Activated CD4-positive, alpha-beta T cell treated with anti-CD3 and anti-CD28 coated beads, Interleukin-2, amount 50 U/mL, for 48 hours (primary cell): Measurements from ENCODE around the gene CLIC5.

Experiments
- DNase-seq, 2 experiments: peaks; one replicate each; pipeline ENCODE4 v3.0.0-alpha.2; 2020

The CLIC5 gene

GRCh38 chr6:45882671-45883070, 133.0 kb downstream of the CLIC5 start:
- no peak for DNase-seq

- no peak for DNase-seq
These were observed 133.8 kb downstream of the CLIC5 start for GRCh38 chr6:45881705-45882467.

- DNase-seq, result no peak
These were observed 135.0 kb downstream of the CLIC5 start for GRCh38 chr6:45880676-45881075.

- no peak for DNase-seq
These were observed 135.5 kb downstream of the CLIC5 start for GRCh38 chr6:45880159-45880558.

- DNase-seq, result no peak
These were observed 137.6 kb downstream of the CLIC5 start for GRCh38 chr6:45877970-45878590.

- DNase-seq, result no peak
These were observed 142.8 kb downstream of the CLIC5 start for GRCh38 chr6:45872827-45873365.

GRCh38 chr6:45870531-45870930, 145.1 kb downstream of the CLIC5 start:
- no peak for DNase-seq

GRCh38 chr6:45864651-45865050, 151.0 kb downstream of the CLIC5 start:
- no peak for DNase-seq

GRCh38 chr6:45858691-45859090, 157.0 kb downstream of the CLIC5 start:
- no peak for DNase-seq

GRCh38 chr6:45857827-45858226, 157.8 kb downstream of the CLIC5 start:
- no peak for DNase-seq

- no peak for DNase-seq
These were observed 159.8 kb downstream of the CLIC5 start for GRCh38 chr6:45855642-45856394.

GRCh38 chr6:45854149-45854742, 161.4 kb downstream of the CLIC5 start:
- DNase-seq, result no peak

- no peak for DNase-seq
These were observed 164.6 kb downstream of the CLIC5 start for GRCh38 chr6:45851034-45851400.

GRCh38 chr6:45850378-45851033, 165.2 kb downstream of the CLIC5 start:
- DNase-seq, result no peak

GRCh38 chr6:45845567-45845966, 170.1 kb downstream of the CLIC5 start:
- DNase-seq, result no peak

GRCh38 chr6:45844986-45845385, 170.7 kb downstream of the CLIC5 start:
- DNase-seq, result no peak

GRCh38 chr6:45843848-45844521, 171.7 kb downstream of the CLIC5 start:
- DNase-seq, result no peak

GRCh38 chr6:45841062-45841461, 174.6 kb downstream of the CLIC5 start:
- DNase-seq, result no peak

- DNase-seq, result no peak
These were observed 176.7 kb downstream of the CLIC5 start for GRCh38 chr6:45838996-45839395.

- DNase-seq, result no peak
These were observed 177.2 kb downstream of the CLIC5 start for GRCh38 chr6:45838451-45838850.

- no peak for DNase-seq
These were observed 178.0 kb downstream of the CLIC5 start for GRCh38 chr6:45837541-45838200.

- no peak for DNase-seq
These were observed 178.7 kb downstream of the CLIC5 start for GRCh38 chr6:45836984-45837383.
